HG02870 (cell line): ENCODE measurements around the gene FAM118B.

Experiments used
- ATAC-seq: cut with Tn5 transposase; IDR thresholded peaks from one replicate; pipeline ENCODE4 v1.9.1; 2021; ENCODE audit warnings: mild to moderate bottlenecking, moderate library complexity; ENCODE audit not compliant: unreplicated experiment

The FAM118B gene

GRCh38 chr11:126211236-126212088 is at the start of gene FAM118B, which contains the start of gene RPUSD4:
TSS of gene FAM118B (plus strand) at chr11:126211782. CDS start at chr11:126235002, 23,220 bp downstream.
TSS of gene RPUSD4 (minus strand) at chr11:126211650. CDS start at chr11:126211638, 12 bp downstream.
- peak; percentile 92 for ATAC-seq

DNA sequence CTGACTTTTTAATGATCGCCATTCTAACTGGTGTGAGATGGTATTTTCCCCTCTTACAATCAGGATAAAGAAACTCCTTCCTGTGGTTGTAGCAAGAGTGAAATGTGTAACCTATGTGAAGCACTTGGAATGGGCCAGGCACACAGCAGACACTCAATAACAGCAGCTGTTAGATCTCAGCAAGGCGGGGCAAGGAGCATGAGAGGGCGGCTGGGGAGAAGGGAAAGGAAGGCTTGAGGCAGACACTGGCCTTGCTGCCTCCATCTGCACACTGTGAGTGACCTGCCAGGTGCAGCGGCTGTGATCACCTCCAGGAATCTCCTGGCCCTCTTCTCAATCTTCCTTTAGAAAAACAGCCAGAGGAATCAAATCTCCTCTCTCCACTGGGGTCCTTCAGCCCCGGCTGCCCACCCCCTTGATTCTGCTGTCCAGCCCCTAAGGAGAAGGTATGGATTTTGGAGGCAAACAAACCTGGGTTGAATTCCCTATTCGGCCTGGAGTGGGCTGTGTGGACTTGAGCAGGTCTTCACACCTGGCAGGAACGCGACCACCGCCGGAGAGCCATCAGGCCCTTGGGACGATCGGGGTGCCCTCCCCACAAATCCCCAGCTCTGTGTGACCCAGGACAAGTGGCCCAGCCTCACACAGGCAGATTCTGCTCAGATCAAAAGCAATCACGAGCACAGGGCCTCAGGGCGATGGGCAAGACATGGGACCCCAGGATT is 49.1 kb upstream of the FAM118B start:
- no peak for ATAC-seq

GRCh38 chr11:126163074-126163700 is 48.4 kb upstream of the FAM118B start:
- ATAC-seq = no peak

DNA sequence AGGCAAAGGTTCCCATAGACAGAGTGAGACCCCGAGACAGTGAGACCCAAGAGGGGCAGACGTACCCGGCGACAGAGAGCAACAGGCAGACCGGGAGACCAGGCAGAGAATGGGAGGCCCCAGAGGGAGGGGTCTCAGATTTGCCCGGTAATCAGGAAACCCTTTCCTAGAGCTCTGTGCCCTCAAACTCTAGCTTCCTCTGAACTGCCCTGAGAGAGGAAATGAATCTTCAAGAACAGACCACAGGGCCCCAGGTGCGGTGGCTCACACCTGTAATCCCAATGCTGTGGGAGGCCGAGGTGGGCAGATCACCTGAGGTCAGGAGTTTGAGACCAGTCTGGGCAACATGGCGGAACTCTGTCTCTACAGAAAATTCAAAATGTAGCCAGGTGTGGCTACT is 47.8 kb upstream of the FAM118B start:
- no peak for ATAC-seq

GRCh38 chr11:126164781-126165180 is 46.8 kb upstream of the FAM118B start:
- no peak for ATAC-seq

- no peak for ATAC-seq
Measured at GRCh38 chr11:126165311-126165720, 46.3 kb upstream of the FAM118B start.

DNA sequence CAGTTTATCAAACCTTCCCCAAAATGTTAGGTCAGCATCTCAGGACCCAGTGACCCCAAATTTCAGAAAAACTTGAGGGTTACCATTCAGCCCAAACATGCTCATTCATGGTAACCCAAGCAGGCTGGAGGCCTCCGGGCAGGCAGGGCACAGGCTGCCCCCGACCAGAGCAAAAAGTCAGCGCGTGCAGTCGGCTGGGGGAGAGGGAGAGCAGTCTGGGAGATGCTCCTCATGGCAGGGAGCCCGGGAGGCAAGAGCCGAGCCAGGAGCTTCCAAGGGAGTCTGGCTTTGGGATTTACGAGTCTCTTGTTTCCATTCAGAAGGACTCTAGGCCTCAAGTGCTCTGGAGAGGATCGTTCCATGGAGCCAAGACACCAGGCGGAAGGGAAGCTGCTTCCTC is 45.8 kb upstream of the FAM118B start:
- ATAC-seq = no peak

DNA sequence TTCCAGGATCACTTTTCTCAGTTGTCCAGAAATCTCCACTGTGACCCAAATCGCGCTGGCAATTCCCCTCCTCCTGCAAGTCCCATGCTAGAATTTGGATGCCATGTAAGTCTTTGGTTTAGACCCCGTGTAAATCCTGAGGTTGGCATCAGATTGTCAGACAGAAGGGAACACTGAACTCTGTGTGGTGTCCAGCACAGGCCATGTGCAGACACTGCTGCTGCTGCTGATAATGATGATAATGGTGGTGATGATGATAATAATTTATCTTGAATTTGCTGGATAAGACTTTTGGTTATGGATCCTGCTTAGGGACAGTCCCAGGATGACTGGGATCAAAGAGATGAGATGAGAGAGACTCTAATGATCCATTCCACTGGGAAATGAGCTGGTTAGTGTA is 45.2 kb upstream of the FAM118B start:
- no peak for ATAC-seq

GRCh38 chr11:126167488-126167887 is 44.1 kb upstream of the FAM118B start:
- no peak for ATAC-seq

GRCh38 chr11:126169291-126169690 is 42.3 kb upstream of the FAM118B start:
- ATAC-seq = no peak

DNA sequence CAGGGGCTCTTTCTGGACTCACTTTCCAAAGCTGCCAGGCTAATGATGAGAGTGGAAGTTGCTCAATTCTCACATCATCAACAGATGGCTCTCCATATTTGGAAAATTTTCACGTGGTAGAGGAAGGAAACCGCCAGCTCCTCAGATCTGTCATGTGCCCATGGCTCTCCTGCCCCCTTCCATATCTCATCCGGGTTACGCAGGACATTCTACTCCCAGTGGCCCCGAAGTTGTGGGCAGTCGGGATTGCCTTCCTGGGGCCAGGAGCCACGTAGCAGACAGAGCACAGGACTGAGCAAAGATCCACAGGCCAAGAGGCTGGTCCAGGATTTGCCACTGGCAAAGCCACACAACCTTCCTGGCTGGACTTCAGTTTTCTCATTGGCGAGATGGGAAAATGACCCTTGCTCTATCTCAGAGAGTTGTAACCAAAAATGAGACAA is 39.0 kb upstream of the FAM118B start:
- ATAC-seq = no peak

- ATAC-seq = no peak
Measured at GRCh38 chr11:126173257-126173656, 38.3 kb upstream of the FAM118B start.

DNA sequence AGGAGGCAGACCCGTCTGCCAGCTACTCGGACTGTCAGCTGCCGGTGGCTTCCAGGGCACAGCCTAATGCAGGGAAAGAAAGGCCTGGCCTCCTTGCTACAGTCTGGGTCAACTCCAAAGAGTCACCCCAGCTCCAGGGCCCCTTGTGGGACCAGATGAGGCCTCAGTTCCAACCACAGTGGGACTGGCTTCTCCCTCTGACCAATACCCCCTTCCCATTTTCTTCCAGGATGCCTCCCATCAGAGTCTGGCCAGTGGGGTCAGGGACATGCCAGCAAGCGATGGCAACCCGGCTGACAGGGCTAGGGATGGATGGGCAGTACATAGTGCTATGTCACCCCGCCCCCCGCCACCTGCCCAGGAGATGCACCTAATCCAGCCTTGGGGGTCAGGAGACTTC is 36.8 kb upstream of the FAM118B start:
- ATAC-seq = no peak

DNA sequence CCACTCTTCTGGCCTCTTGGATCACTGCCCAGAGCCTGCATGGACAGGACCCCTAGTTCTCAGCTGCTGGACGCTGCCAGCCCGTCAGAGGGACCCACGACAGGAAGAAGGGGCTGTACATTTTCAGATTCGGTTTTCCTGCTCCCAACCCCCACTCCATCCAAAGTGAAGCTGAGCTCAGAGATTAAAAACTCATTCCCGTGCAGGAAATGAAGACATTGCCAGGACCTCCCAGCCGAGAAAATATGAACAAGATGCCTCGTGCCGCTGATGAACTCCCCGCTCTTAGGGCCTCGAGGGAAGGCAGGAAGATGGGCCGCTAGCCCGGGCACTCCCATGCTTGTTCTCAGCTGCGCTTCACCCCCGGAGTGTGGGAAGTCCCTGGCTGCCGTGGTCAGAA is 36.2 kb upstream of the FAM118B start:
- ATAC-seq = no peak

GRCh38 chr11:126176853-126177470 is 34.6 kb upstream of the FAM118B start:
- ATAC-seq = no peak

GRCh38 chr11:126181939-126182730 is 29.4 kb upstream of the FAM118B start:
- no peak for ATAC-seq

DNA sequence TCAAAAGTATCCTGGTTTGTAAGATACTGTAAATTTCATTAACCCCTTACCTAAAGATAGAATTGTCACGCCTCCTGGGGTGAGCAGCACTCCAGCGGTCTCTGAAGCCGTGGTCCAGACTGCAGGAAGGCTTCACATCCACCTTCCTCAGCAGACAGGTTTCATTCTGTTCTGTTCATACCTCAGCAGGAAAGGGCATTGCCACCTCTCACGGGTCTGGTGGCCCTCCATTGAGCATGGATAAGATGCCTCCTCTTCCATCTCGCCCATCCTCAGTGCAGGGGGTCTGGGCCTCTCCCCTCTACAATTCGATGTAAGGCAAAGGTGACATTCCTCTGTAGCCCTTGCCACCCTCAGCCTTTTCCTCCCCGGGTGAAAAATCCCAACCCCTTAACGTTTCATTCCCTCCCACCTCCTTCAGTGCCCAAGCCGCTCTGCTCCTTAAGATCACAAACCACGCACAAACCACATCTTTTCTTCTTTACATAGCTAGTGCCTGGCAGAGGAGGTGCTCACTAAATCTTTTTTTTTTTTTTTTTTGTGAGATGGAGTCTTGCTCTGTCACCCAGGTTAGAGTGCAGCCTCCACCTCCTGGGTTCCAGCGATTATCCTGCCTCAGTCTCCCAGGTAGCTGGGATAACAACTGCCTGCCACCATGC is 28.7 kb upstream of the FAM118B start:
- ATAC-seq = no peak

GRCh38 chr11:126185259-126186024 is 26.1 kb upstream of the FAM118B start:
- no peak for ATAC-seq
